Mesothelial cell of epicardium (in vitro differentiated cells): Measurements from ENCODE around the gene COL1A1. TPM values are rescaled to one million over a fixed set of nuclear protein-coding genes. Genes with fewer than 3 reads are reported as not detected.

Experiments
- DNase-seq, 2 experiments: peaks; one replicate each; pipeline ENCODE4 v3.0.0; 2021; ENCODE audit warnings: low spot score in 2 of 2; ENCODE audit not compliant: unreplicated experiment in 2 of 2
- H3K27ac Mint-ChIP-seq: 2 replicates; pipeline ENCODE4 v1.8.0; 2021; ENCODE audit warnings: mixed read lengths
- H3K27me3 Mint-ChIP-seq: 2 replicates; pipeline ENCODE4 v1.8.0; 2021; ENCODE audit warnings: low read depth, mixed read lengths
- H3K36me3 Mint-ChIP-seq: 2 replicates; pipeline ENCODE4 v1.8.0; 2021; ENCODE audit warnings: mixed read lengths
- H3K4me1 Mint-ChIP-seq: 2 replicates; pipeline ENCODE4 v1.8.0; 2021; ENCODE audit warnings: mixed read lengths
- H3K4me3 Mint-ChIP-seq: 2 replicates; pipeline ENCODE4 v1.8.0; 2021; ENCODE audit warnings: mild to moderate bottlenecking, moderate library complexity, mixed read lengths
- H3K9me3 Mint-ChIP-seq: 2 replicates; pipeline ENCODE4 v1.8.0; 2021; ENCODE audit warnings: mixed read lengths
- CTCF ChIP-seq: fragments of 200-600 bp; sonication (generic); IDR thresholded peaks from one replicate; pipeline ENCODE4 v1.5.0; 2021; ENCODE audit warnings: antibody characterized with exemption; ENCODE audit not compliant: unreplicated experiment
- total RNA-seq: library from RNA; stranded (reverse); gene quantifications from 3 replicates; pipeline ENCODE4 v1.2.1, GENCODE V29; 2021

The COL1A1 gene
- total RNA-seq, 1 donor from 2014 or later = 3,972 TPM

GRCh38 chr17:50203086-50203485 lies 1.7 kb upstream of the COL1A1 start:
- H3K4me1 Mint-ChIP-seq = peaks cover 76% of the 10 kb centered on the region
- H3K4me3 Mint-ChIP-seq = peak overlapping the region; percentile 85
- TF ChIP-seq CTCF = no peak
- H3K36me3 Mint-ChIP-seq = peaks cover 2% of the 10 kb centered on the region
- peak overlapping the region; percentile 87 for H3K27ac Mint-ChIP-seq
- no peak for DNase-seq
- peaks cover 16% of the 10 kb centered on the region for H3K27me3 Mint-ChIP-seq
- no peaks in the 10 kb centered on the region for H3K9me3 Mint-ChIP-seq

GRCh38 chr17:50200457-50201275 lies 765 bp downstream of the COL1A1 start:
- Mint-ChIP-seq H3K4me3 (peak overlapping the region; percentile 85), H3K36me3 (peaks cover 16% of the 10 kb centered on the region), H3K4me1 (peaks cover 71% of the 10 kb centered on the region), H3K27ac (peak overlapping the region; percentile 98), H3K9me3 (no peaks in the 10 kb centered on the region), H3K27me3 (peaks cover 16% of the 10 kb centered on the region)
- peak; percentile 100 for TF ChIP-seq CTCF
- peak; percentile 82 to 95 for DNase-seq

- Mint-ChIP-seq H3K36me3 (peaks cover 17% of the 10 kb centered on the region), H3K9me3 (no peaks in the 10 kb centered on the region), H3K27ac (peak overlapping the region; percentile 98), H3K4me1 (peaks cover 69% of the 10 kb centered on the region), H3K4me3 (peak overlapping the region; percentile 85), H3K27me3 (peaks cover 16% of the 10 kb centered on the region)
- DNase-seq = peak; percentile 79 to 86
- TF ChIP-seq CTCF = no peak
Observed at GRCh38 chr17:50199803-50200456, 1.5 kb downstream of the COL1A1 start.

- Mint-ChIP-seq H3K4me3 (peak overlapping the region; percentile 85), H3K27me3 (peaks cover 16% of the 10 kb centered on the region), H3K4me1 (peaks cover 62% of the 10 kb centered on the region), H3K9me3 (no peaks in the 10 kb centered on the region), H3K36me3 (peaks cover 17% of the 10 kb centered on the region), H3K27ac (peak overlapping the region; percentile 79)
- TF ChIP-seq CTCF = no peak
- no peak for DNase-seq
Observed at GRCh38 chr17:50199211-50199802, 2.1 kb downstream of the COL1A1 start.

- H3K4me3 Mint-ChIP-seq = peak overlapping the region; percentile 85
- no peaks in the 10 kb centered on the region for H3K9me3 Mint-ChIP-seq
- H3K4me1 Mint-ChIP-seq = peaks cover 60% of the 10 kb centered on the region
- peak; percentile 55 for TF ChIP-seq CTCF
- no peak for DNase-seq
- peaks cover 26% of the 10 kb centered on the region for H3K36me3 Mint-ChIP-seq
- peak overlapping the region; percentile 82 for H3K27ac Mint-ChIP-seq
- peaks cover 16% of the 10 kb centered on the region for H3K27me3 Mint-ChIP-seq
Observed at GRCh38 chr17:50198026-50198669, 3.3 kb downstream of the COL1A1 start.
